Stomach (tissue), 9 donors: ENCODE results near the gene SETD6. TPM values are rescaled to one million over a fixed set of nuclear protein-coding genes. Genes with fewer than 3 reads are reported as not detected.

ENCODE experiments used
- DNase-seq, 2 donors: peaks; one replicate each; pipeline versions ENCODE4 v3.0.0 to v3.0.0-alpha.2; 2013 to 2019
- H3K27ac ChIP-seq, 5 donors: fragments of 200-600 bp in 4 of 5; sonication (generic) in 4 of 5; one replicate each; pipeline ENCODE4 v1.5.1; 2013 to 2019; ENCODE audit warnings: mild to moderate bottlenecking in 1 of 5, moderate library complexity in 1 of 5
- H3K27me3 ChIP-seq, 3 donors: fragments of 200-600 bp; sonication (generic); one replicate each; pipeline ENCODE4 v1.5.1; 2017 to 2019; ENCODE audit warnings: mixed run types in 1 of 3
- H3K36me3 ChIP-seq, 4 donors: fragments of 200-600 bp; sonication (generic); 1 replicate in 3 of 4; 2 replicates in 1 of 4; pipeline ENCODE4 v1.5.1; 2016 to 2019
- H3K4me1 ChIP-seq, 4 donors: fragments of 200-600 bp; sonication (generic); one replicate each; pipeline ENCODE4 v1.5.1; 2016 to 2019
- H3K4me3 ChIP-seq, 4 donors: fragments of 200-600 bp; sonication (generic) in 3 of 4; one replicate each; pipeline ENCODE4 v1.5.1; 2016 to 2019; ENCODE audit warnings: mild to moderate bottlenecking in 1 of 4
- H3K9me3 ChIP-seq, 4 donors: fragments of 200-600 bp; sonication (generic); one replicate each; pipeline ENCODE4 v1.5.1; 2016 to 2019
- EP300 ChIP-seq: sonication (generic); formaldehyde crosslinking; IDR thresholded peaks from one replicate; pipeline ENCODE4 v1.6.1; 2017; ENCODE audit warnings: antibody characterized with exemption
- POLR2A ChIP-seq, 4 donors: fragments of 450-650 bp; IDR thresholded peaks; one replicate each; pipeline ENCODE4 v1.6.1; 2016; ENCODE audit warnings: antibody characterized with exemption in 4 of 4, control low read depth in 2 of 4, mild to moderate bottlenecking in 1 of 4, moderate library complexity in 1 of 4
- POLR2AphosphoS5 ChIP-seq, 3 donors: sonication (generic); formaldehyde crosslinking; IDR thresholded peaks; one replicate each; pipeline ENCODE4 v1.6.1; 2016; ENCODE audit warnings: antibody characterized with exemption in 3 of 3
- WGBS, 5 donors: extraction: QIAGEN DNeasy Blood & Tissue Kit in 3 of 5; methylation state at CpG; one replicate each; pipeline versions ENCODE4 v1.1.5 to v1.1.7; 2013 to 2018; 5-methylcytosine and 5-hydroxymethylcytosine counted together
- intact Hi-C: fragments of 100-400 bp; cut with DNase I; formaldehyde crosslinking; loops from one replicate; pipeline ENCODE4 v1.15.1; 2023; ENCODE audit warnings: low total_unique reads
- polyA plus RNA-seq, 3 donors: library from polyadenylated mRNA; stranded (reverse); fragments of 200-250 nt; gene quantifications; one replicate each; pipeline ENCODE4 v1.2.3, GENCODE V29; 2013
- total RNA-seq, 5 donors: library from RNA; depleted of rRNA; stranded (reverse); fragments of >200 nt; gene quantifications; one replicate each; pipeline versions ENCODE4 v1.1.0 to v1.2.3, GENCODE V29; 2014 to 2016
- TF ChIP-seq, protein P1 (sequence below), 7 experiments: fragments of 450-650 bp in 4 of 7; fragments of 200-600 bp in 3 of 7; sonication (generic) in 3 of 7; IDR thresholded peaks; one replicate each; pipeline ENCODE4 v1.5.1; 2016 to 2019; ENCODE audit warnings: antibody characterized with exemption in 7 of 7, control low read depth in 2 of 7, mild to moderate bottlenecking in 1 of 7
- donor health status: healthy with polysubstance abuse.
- donor health status: Bipolar disorder and iron deficiency.
- donor health status: healthy.

SETD6 gene
- total and polyA plus RNA-seq, 8 donors: 7.7 to 209 (median 25.4) TPM

DNA sequence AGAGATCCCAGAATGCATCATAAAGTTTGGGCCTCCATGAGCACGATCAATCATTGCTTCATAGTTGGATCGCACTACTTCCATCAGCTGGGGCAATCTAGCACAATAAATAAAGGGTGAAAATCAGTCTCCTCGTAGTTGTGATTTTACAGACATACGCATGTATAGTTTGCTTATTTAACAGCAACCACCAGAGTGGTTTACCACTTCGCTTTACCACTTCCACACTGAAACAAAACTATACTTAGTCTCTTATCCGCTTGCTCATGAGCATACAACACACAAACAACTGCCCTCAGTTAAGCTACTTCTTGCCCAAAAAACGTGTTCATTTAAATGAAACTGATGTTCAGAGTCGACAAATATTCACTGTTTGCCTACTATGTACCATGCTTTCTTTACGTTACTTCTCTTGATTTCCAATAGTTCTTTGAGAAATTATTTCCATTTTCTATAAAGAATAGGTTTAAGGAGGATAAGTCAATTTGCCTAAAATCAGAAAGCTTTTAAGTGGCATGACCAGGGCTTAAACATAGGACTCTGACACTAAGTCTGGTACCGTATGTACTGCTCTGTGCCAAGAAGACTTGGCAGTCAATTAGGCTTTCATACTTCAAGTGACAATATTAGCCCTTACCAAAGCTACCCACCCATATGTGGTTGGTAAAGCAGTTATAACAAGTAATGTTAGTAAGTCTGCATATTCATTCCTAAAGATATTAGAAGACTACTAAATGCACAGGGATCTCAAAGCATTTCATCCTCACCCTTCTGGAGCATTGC is 22.0 kb downstream of the SETD6 start:
- DNase-seq: no peak
- Histone ChIP-seq H3K36me3 (peaks cover 87 to 100% (median 100%) of the 10 kb centered on the region in 4 donors), H3K27me3 (no peaks in the 10 kb centered on the region), H3K27ac (no peak overlapping the region), H3K4me3 (no peak overlapping the region), H3K9me3 (no peaks in the 10 kb centered on the region), H3K4me1 (peaks cover 0 to 10% (median 0%) of the 10 kb centered on the region in 4 donors)
- TF ChIP-seq EP300: no peak
- no peak for TF ChIP-seq POLR2AphosphoS5 (IDR thresholded peaks at IDR 0.05)
- TF ChIP-seq, protein P1, sequence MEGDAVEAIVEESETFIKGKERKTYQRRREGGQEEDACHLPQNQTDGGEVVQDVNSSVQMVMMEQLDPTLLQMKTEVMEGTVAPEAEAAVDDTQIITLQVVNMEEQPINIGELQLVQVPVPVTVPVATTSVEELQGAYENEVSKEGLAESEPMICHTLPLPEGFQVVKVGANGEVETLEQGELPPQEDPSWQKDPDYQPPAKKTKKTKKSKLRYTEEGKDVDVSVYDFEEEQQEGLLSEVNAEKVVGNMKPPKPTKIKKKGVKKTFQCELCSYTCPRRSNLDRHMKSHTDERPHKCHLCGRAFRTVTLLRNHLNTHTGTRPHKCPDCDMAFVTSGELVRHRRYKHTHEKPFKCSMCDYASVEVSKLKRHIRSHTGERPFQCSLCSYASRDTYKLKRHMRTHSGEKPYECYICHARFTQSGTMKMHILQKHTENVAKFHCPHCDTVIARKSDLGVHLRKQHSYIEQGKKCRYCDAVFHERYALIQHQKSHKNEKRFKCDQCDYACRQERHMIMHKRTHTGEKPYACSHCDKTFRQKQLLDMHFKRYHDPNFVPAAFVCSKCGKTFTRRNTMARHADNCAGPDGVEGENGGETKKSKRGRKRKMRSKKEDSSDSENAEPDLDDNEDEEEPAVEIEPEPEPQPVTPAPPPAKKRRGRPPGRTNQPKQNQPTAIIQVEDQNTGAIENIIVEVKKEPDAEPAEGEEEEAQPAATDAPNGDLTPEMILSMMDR (IDR thresholded peaks at IDR 0.05): no peak
- TF ChIP-seq POLR2A (IDR thresholded peaks at IDR 0.05): no peak
- WGBS, 5 donors: 73 to 83% (median 76%) methylated on average over 10 of the region's 10 CpGs
- intact Hi-C loops: no loop called here

GRCh38 chr16:58541711-58542110 is 26.4 kb downstream of the SETD6 start:
- 79 to 90% (median 87%) methylated on average over 2 of the region's 2 CpGs for WGBS, 5 donors
- Histone ChIP-seq H3K36me3 (peaks cover 94 to 100% (median 100%) of the 10 kb centered on the region in 4 donors), H3K27ac (no peak overlapping the region), H3K4me1 (no peaks in the 10 kb centered on the region), H3K27me3 (no peaks in the 10 kb centered on the region), H3K9me3 (no peaks in the 10 kb centered on the region), H3K4me3 (no peak overlapping the region)
- TF ChIP-seq POLR2AphosphoS5 (IDR thresholded peaks at IDR 0.05) (no peak), POLR2A (IDR thresholded peaks at IDR 0.05) (no peak), EP300 (no peak)
- TF ChIP-seq, protein P1 (IDR thresholded peaks at IDR 0.05): no peak
- intact Hi-C loops: no loop called here
- DNase-seq: no peak

DNA sequence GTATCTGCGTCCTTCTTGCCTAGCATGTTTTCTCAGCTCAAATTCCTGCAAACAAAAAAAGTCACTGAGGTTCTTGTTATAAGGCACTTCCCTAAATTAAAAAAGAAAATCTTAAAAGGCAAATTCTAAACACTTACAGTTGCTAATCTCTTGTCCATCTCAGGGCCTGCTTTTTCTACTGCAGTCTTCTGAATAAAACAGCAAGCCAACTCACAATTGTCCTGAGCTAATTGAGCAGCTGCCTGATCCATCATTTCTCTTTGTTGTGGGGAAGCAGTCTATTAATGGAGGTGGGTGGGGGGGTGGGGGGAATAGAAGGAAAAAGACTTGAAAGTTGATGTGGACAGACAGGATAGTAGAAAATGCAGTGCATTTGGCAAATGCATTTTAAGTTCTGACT is 27.0 kb downstream of the SETD6 start:
- H3K36me3 ChIP-seq: peaks cover 94 to 100% (median 100%) of the 10 kb centered on the region in 4 donors
- intact Hi-C loops: no loop called here
- peaks cover 0 to under 1% (median 0%) of the 10 kb centered on the region in 4 donors for H3K4me1 ChIP-seq
- 33 to 67% (median 47%) methylated on average over 1 of the region's 1 CpG for WGBS, 5 donors
- DNase-seq: no peak
- no peak overlapping the region for H3K27ac ChIP-seq
- no peaks in the 10 kb centered on the region for H3K9me3 ChIP-seq
- H3K27me3 ChIP-seq: no peaks in the 10 kb centered on the region
- H3K4me3 ChIP-seq: no peak overlapping the region
- TF ChIP-seq EP300 (no peak), POLR2A (IDR thresholded peaks at IDR 0.05) (no peak), POLR2AphosphoS5 (IDR thresholded peaks at IDR 0.05) (no peak)
- TF ChIP-seq, protein P1 (IDR thresholded peaks at IDR 0.05): no peak

- H3K4me1 ChIP-seq: peaks cover 0 to 13% (median 6%) of the 10 kb centered on the region in 4 donors
- intact Hi-C loops: no loop called here
- DNase-seq: no peak
- no peaks in the 10 kb centered on the region for H3K27me3 ChIP-seq
- no peak for TF ChIP-seq POLR2AphosphoS5 (IDR thresholded peaks at IDR 0.05)
- no peak for TF ChIP-seq POLR2A (IDR thresholded peaks at IDR 0.05)
- TF ChIP-seq EP300: no peak
- TF ChIP-seq, protein P1 (IDR thresholded peaks at IDR 0.05): no peak
- H3K27ac ChIP-seq: no peak overlapping the region
- 93 to 96% (median 93%) methylated on average over 8 of the region's 8 CpGs for WGBS, 5 donors
- H3K4me3 ChIP-seq: no peak overlapping the region
- H3K9me3 ChIP-seq: no peaks in the 10 kb centered on the region
- H3K36me3 ChIP-seq: peaks cover 82 to 100% (median 98%) of the 10 kb centered on the region in 4 donors
Observed at GRCh38 chr16:58543685-58544084, 28.4 kb downstream of the SETD6 start.
